Suprapubic skin (tissue), 3 donors: ENCODE results near the gene PPP6C.
A peak's percentile ranks its signal among the peaks of the same experiment; 100 is the strongest.

Experiments
- CTCF ChIP-seq, 2 donors: fragments of 200-600 bp in 1 of 2; fragments of 450-650 bp in 1 of 2; sonication (generic) in 1 of 2; IDR thresholded peaks; one replicate each; pipeline ENCODE4 v1.5.1; 2016 to 2019; ENCODE audit warnings: antibody characterized with exemption in 2 of 2, mild to moderate bottlenecking in 1 of 2, moderate library complexity in 1 of 2
- EP300 ChIP-seq: sonication (generic); formaldehyde crosslinking; IDR thresholded peaks from one replicate; pipeline ENCODE4 v1.6.1; 2017; ENCODE audit warnings: antibody characterized with exemption

- TF ChIP-seq CTCF (IDR thresholded peaks at IDR 0.05) (peak; percentile 56 to 80), EP300 (no peak)
Measured at GRCh38 chr9:125189361-125190289, at the start of gene PPP6C.
